Right cardiac atrium (tissue), 5 donors: ENCODE measurements around the gene ZNF335. TPM values are rescaled to one million over a fixed set of nuclear protein-coding genes. Genes with fewer than 3 reads are reported as not detected.

Experiments
- ATAC-seq, 2 donors: fragments of 200-7000 bp; cut with Tn5 transposase; one replicate each; pipeline versions ENCODE4 v1.8.0 to v1.9.1; 2020; ENCODE audit warnings: moderate library complexity in 2 of 2, mild to moderate bottlenecking in 1 of 2
- DNase-seq, 3 donors: peaks; one replicate each; pipeline ENCODE4 v3.0.0-alpha.2; 2020
- H3K27ac ChIP-seq: one replicate; pipeline ENCODE4 v1.5.1; 2013; ENCODE audit warnings: mild to moderate bottlenecking, low read length, control low read depth, moderate library complexity
- H3K27me3 ChIP-seq: one replicate; pipeline ENCODE4 v1.6.1; 2013; ENCODE audit not compliant: control insufficient read depth, insufficient read depth
- H3K4me1 ChIP-seq: one replicate; pipeline ENCODE4 v1.6.1; 2013; ENCODE audit warnings: low read length; ENCODE audit not compliant: control insufficient read depth, insufficient read depth
- H3K4me3 ChIP-seq: one replicate; pipeline ENCODE4 v1.5.1; 2013; ENCODE audit warnings: low read length, control low read depth
- H3K9me3 ChIP-seq: one replicate; pipeline ENCODE4 v1.6.1; 2013; ENCODE audit warnings: low read length; ENCODE audit not compliant: control insufficient read depth
- WGBS: extraction: QIAGEN DNeasy Blood & Tissue Kit; methylation state at CpG from one replicate; pipeline ENCODE4 v1.1.7; 2013; 5-methylcytosine and 5-hydroxymethylcytosine counted together
- intact Hi-C, 4 donors: fragments of 100-400 bp; cut with DNase I; formaldehyde crosslinking; loops; one replicate each; pipeline versions ENCODE4 v1.11.0 to v1.14.0; 2022 to 2023
- polyA plus RNA-seq: library from polyadenylated mRNA; stranded (reverse); fragments of 200-250 nt; gene quantifications from one replicate; pipeline ENCODE4 v1.2.3, GENCODE V29; 2013
- total RNA-seq, 4 donors: library from RNA; stranded (reverse); fragmentation: NEBNext Ultra II Directional; extraction: Animal tissue kit (Norgen Biotek cat#: 25700); gene quantifications; one replicate each; pipeline ENCODE4 v1.2.1, GENCODE V29; 2021
- donor health status: healthy with polysubstance abuse.
- donor health status: DM: no; HTN: yes; CAD: no.
- donor health status: DM: no; HTN: no; CAD: no.
- donor health status: DM: no; HTN: yes; CAD: no; lungs with severe emphysema.
- donor health status: DM: yes; HTN: yes; CAD: no.

The ZNF335 gene
- total and polyA plus RNA-seq, 5 donors: 6.4 to 10.1 (median 8.5) TPM

- DNase-seq (peak; percentile 61 to 77 (median 75)), ATAC-seq (peak; percentile 19 to 35)
- WGBS: 11% methylated on average over 57 of the region's 57 CpGs
- Histone ChIP-seq H3K27ac (no peak overlapping the region), H3K4me1 (no peaks in the 10 kb centered on the region), H3K9me3 (no peaks in the 10 kb centered on the region), H3K27me3 (no peaks in the 10 kb centered on the region), H3K4me3 (no peak overlapping the region)
- intact Hi-C loops: no loop called here
Observed at GRCh38 chr20:46011631-46012482, 39.9 kb upstream of the ZNF335 start.

GRCh38 chr20:46010491-46011391 lies 38.7 kb upstream of the ZNF335 start:
- no peak overlapping the region for H3K4me3 ChIP-seq
- intact Hi-C loops: no loop called here
- H3K4me1 ChIP-seq: no peaks in the 10 kb centered on the region
- H3K27me3 ChIP-seq: no peaks in the 10 kb centered on the region
- peak in 1 of 2 donors; percentile 27 for ATAC-seq
- 11% methylated on average over 74 of the region's 74 CpGs for WGBS
- no peak overlapping the region for H3K27ac ChIP-seq
- peak in 1 of 3 donors; percentile 55 for DNase-seq
- no peaks in the 10 kb centered on the region for H3K9me3 ChIP-seq

GRCh38 chr20:46009816-46010215 lies 37.8 kb upstream of the ZNF335 start:
- WGBS: 34% methylated on average over 20 of the region's 20 CpGs
- DNase-seq (no peak), ATAC-seq (no peak)
- H3K9me3 ChIP-seq: no peaks in the 10 kb centered on the region
- no peak overlapping the region for H3K27ac ChIP-seq
- intact Hi-C loops: no loop called here
- H3K4me3 ChIP-seq: no peak overlapping the region
- no peaks in the 10 kb centered on the region for H3K27me3 ChIP-seq
- no peaks in the 10 kb centered on the region for H3K4me1 ChIP-seq

GRCh38 chr20:46007671-46008070 lies 35.7 kb upstream of the ZNF335 start:
- ATAC-seq: no peak
- no peak overlapping the region for H3K27ac ChIP-seq

GRCh38 chr20:46006964-46007363 lies 35.0 kb upstream of the ZNF335 start:
- intact Hi-C loops: no loop called here
- no peak overlapping the region for H3K27ac ChIP-seq
- no peaks in the 10 kb centered on the region for H3K4me1 ChIP-seq
- ATAC-seq: no peak
- no peak for DNase-seq
- H3K4me3 ChIP-seq: no peak overlapping the region
- H3K9me3 ChIP-seq: no peaks in the 10 kb centered on the region
- peaks cover 2% of the 10 kb centered on the region for H3K27me3 ChIP-seq
- 85% methylated on average over 11 of the region's 11 CpGs for WGBS

More at GRCh38 chr20:46007671-46008070, 35.7 kb upstream of the ZNF335 start:
- Histone ChIP-seq H3K9me3 (no peaks in the 10 kb centered on the region), H3K4me3 (no peak overlapping the region), H3K4me1 (no peaks in the 10 kb centered on the region), H3K27me3 (peaks cover 2% of the 10 kb centered on the region)
- intact Hi-C loops: no loop called here
- WGBS: 79% methylated on average over 4 of the region's 4 CpGs
- no peak for DNase-seq

GRCh38 chr20:46006022-46006705 lies 34.2 kb upstream of the ZNF335 start:
- no peaks in the 10 kb centered on the region for H3K9me3 ChIP-seq
- intact Hi-C loops: no loop called here
- no peak overlapping the region for H3K27ac ChIP-seq
- no peaks in the 10 kb centered on the region for H3K4me1 ChIP-seq
- DNase-seq: no peak
- H3K27me3 ChIP-seq: peaks cover 2% of the 10 kb centered on the region
- 71% methylated on average over 6 of the region's 6 CpGs for WGBS
- no peak overlapping the region for H3K4me3 ChIP-seq
- ATAC-seq: no peak

GRCh38 chr20:46004889-46005473 lies 33.0 kb upstream of the ZNF335 start:
- no peak overlapping the region for H3K4me3 ChIP-seq
- H3K27me3 ChIP-seq: peaks cover 2% of the 10 kb centered on the region
- intact Hi-C loops: no loop called here

GRCh38 chr20:46004187-46004586 lies 32.2 kb upstream of the ZNF335 start:
- peak in 1 of 3 donors; percentile 56 for DNase-seq
- 43% methylated on average over 4 of the region's 4 CpGs for WGBS

More at GRCh38 chr20:46004889-46005473, 33.0 kb upstream of the ZNF335 start:
- no peak overlapping the region for H3K27ac ChIP-seq
- no peaks in the 10 kb centered on the region for H3K9me3 ChIP-seq
- WGBS: 14% methylated on average over 3 of the region's 3 CpGs
- ATAC-seq: peak; percentile 57 to 62
- no peaks in the 10 kb centered on the region for H3K4me1 ChIP-seq
- DNase-seq: peak in 1 of 3 donors; percentile 61

GRCh38 chr20:46002008-46002407 lies 30.0 kb upstream of the ZNF335 start:
- Histone ChIP-seq H3K27me3 (peaks cover 2% of the 10 kb centered on the region), H3K27ac (no peak overlapping the region), H3K9me3 (no peaks in the 10 kb centered on the region), H3K4me1 (no peaks in the 10 kb centered on the region), H3K4me3 (no peak overlapping the region)
- DNase-seq (no peak), ATAC-seq (no peak)
- 92% methylated on average over 3 of the region's 3 CpGs for WGBS
- intact Hi-C loops: no loop called here

More at GRCh38 chr20:46004187-46004586, 32.2 kb upstream of the ZNF335 start:
- Histone ChIP-seq H3K4me3 (no peak overlapping the region), H3K9me3 (no peaks in the 10 kb centered on the region), H3K27ac (no peak overlapping the region), H3K27me3 (peaks cover 2% of the 10 kb centered on the region), H3K4me1 (no peaks in the 10 kb centered on the region)
- intact Hi-C loops: no loop called here
- peak in 1 of 2 donors; percentile 40 for ATAC-seq

GRCh38 chr20:46001498-46001897 lies 29.5 kb upstream of the ZNF335 start:
- Histone ChIP-seq H3K4me1 (no peaks in the 10 kb centered on the region), H3K4me3 (no peak overlapping the region), H3K27ac (no peak overlapping the region), H3K27me3 (peaks cover 2% of the 10 kb centered on the region), H3K9me3 (no peaks in the 10 kb centered on the region)
- WGBS: 94% methylated on average over 5 of the region's 5 CpGs
- no peak for DNase-seq
- no peak for ATAC-seq
- intact Hi-C loops: no loop called here
